ENCODE data around the gene ZSWIM9. TPM values are rescaled to one million over a fixed set of nuclear protein-coding genes. Genes with fewer than 3 reads are reported as not detected.
A peak's percentile ranks its signal among the peaks of the same experiment; 100 is the strongest.

Gene ZSWIM9
- 10 to 100 TPM; 10.6 to 13.1 TPM for total RNA-seq

- DNase-seq (peak; percentile 92), ATAC-seq (replicated peaks in 1 of 2) (peak; percentile 92 to 93)
- H3K4me1 Mint-ChIP-seq (ENCODE audit: low read depth), result peaks cover 46% of the 10 kb centered on the region
- H3K4me3 Mint-ChIP-seq, result peak within 1 kb of the TSS; percentile 86 to 97
- H3K9me3 Mint-ChIP-seq, result no peaks in the 10 kb centered on the region
- peaks cover 5 to 15% of the 10 kb centered on the region in 2 donors for H3K36me3 Mint-ChIP-seq (ENCODE audit: insufficient read depth in 2 of 2)
- H3K27ac Mint-ChIP-seq, result peak within 1 kb of the TSS; percentile 94
- no peaks in the 10 kb centered on the region for H3K27me3 Mint-ChIP-seq (ENCODE audit: low read depth)
Measured at GRCh38 chr19:48169939-48170803, at the start of gene ZSWIM9, which contains the start of gene LIG1. ZSWIM9 (plus strand) TSS chr19:48170680; CDS start chr19:48171803, 1,123 bp downstream. LIG1 (minus strand) TSS chr19:48170344; CDS start chr19:48165566, 4,778 bp downstream.

- Mint-ChIP-seq H3K9me3 (no peaks in the 10 kb centered on the region), H3K4me1 (ENCODE audit: low read depth) (peaks cover 35% of the 10 kb centered on the region), H3K27me3 (ENCODE audit: low read depth) (no peaks in the 10 kb centered on the region), H3K36me3 (ENCODE audit: insufficient read depth in 2 of 2) (peaks cover 16 to 43% of the 10 kb centered on the region in 2 donors), H3K27ac (no peak overlapping the region), H3K4me3 (no peak overlapping the region)
- ATAC-seq (replicated peaks in 1 of 2), result no peak
- DNase-seq, result no peak
Measured at GRCh38 chr19:48121066-48121465, 49.4 kb upstream of the ZSWIM9 start.

- DNase-seq (no peak), ATAC-seq (replicated peaks in 1 of 2) (peak; percentile 21 to 29)
- H3K27me3 Mint-ChIP-seq (ENCODE audit: low read depth), result no peaks in the 10 kb centered on the region
- peaks cover 16 to 45% of the 10 kb centered on the region in 2 donors for H3K36me3 Mint-ChIP-seq (ENCODE audit: insufficient read depth in 2 of 2)
- no peaks in the 10 kb centered on the region for H3K9me3 Mint-ChIP-seq
- peaks cover 35% of the 10 kb centered on the region for H3K4me1 Mint-ChIP-seq (ENCODE audit: low read depth)
- no peak overlapping the region for H3K4me3 Mint-ChIP-seq
- no peak overlapping the region for H3K27ac Mint-ChIP-seq
Measured at GRCh38 chr19:48121909-48122371, 48.5 kb upstream of the ZSWIM9 start.

- DNase-seq (no peak), ATAC-seq (replicated peaks in 1 of 2) (no peak)
- H3K9me3 Mint-ChIP-seq, result no peaks in the 10 kb centered on the region
- H3K4me3 Mint-ChIP-seq, result no peak overlapping the region
- no peaks in the 10 kb centered on the region for H3K27me3 Mint-ChIP-seq (ENCODE audit: low read depth)
- H3K4me1 Mint-ChIP-seq (ENCODE audit: low read depth), result peaks cover 35% of the 10 kb centered on the region
- no peak overlapping the region for H3K27ac Mint-ChIP-seq
- peaks cover 16 to 44% of the 10 kb centered on the region in 2 donors for H3K36me3 Mint-ChIP-seq (ENCODE audit: insufficient read depth in 2 of 2)
Measured at GRCh38 chr19:48122421-48122820, 48.1 kb upstream of the ZSWIM9 start.

GRCh38 chr19:48123907-48124651 is 46.4 kb upstream of the ZSWIM9 start:
- H3K4me3 Mint-ChIP-seq, result no peak overlapping the region

GRCh38 chr19:48127561-48127960 is 42.9 kb upstream of the ZSWIM9 start:
- ATAC-seq (replicated peaks in 1 of 2) (no peak), DNase-seq (no peak)
- Mint-ChIP-seq H3K27ac (no peak overlapping the region), H3K9me3 (no peaks in the 10 kb centered on the region), H3K36me3 (ENCODE audit: insufficient read depth in 2 of 2) (peaks cover 19 to 42% of the 10 kb centered on the region in 2 donors), H3K4me1 (ENCODE audit: low read depth) (peaks cover 15% of the 10 kb centered on the region), H3K4me3 (no peak overlapping the region), H3K27me3 (ENCODE audit: low read depth) (no peaks in the 10 kb centered on the region)

More at GRCh38 chr19:48123907-48124651, 46.4 kb upstream of the ZSWIM9 start:
- Mint-ChIP-seq H3K27me3 (ENCODE audit: low read depth) (no peaks in the 10 kb centered on the region), H3K27ac (peak overlapping the region; percentile 82), H3K9me3 (no peaks in the 10 kb centered on the region), H3K36me3 (ENCODE audit: insufficient read depth in 2 of 2) (peaks cover 17 to 46% of the 10 kb centered on the region in 2 donors), H3K4me1 (ENCODE audit: low read depth) (peaks cover 23% of the 10 kb centered on the region)
- peak; percentile 66 to 70 for DNase-seq
- peak; percentile 81 to 83 for ATAC-seq (replicated peaks in 1 of 2)

GRCh38 chr19:48133094-48133493 is 37.4 kb upstream of the ZSWIM9 start:
- no peaks in the 10 kb centered on the region for H3K27me3 Mint-ChIP-seq (ENCODE audit: low read depth)
- ATAC-seq (replicated peaks in 1 of 2), result no peak
- no peak overlapping the region for H3K4me3 Mint-ChIP-seq
- no peaks in the 10 kb centered on the region for H3K9me3 Mint-ChIP-seq
- no peak for DNase-seq
- H3K27ac Mint-ChIP-seq, result no peak overlapping the region
- H3K36me3 Mint-ChIP-seq (ENCODE audit: insufficient read depth in 2 of 2), result peaks cover 8 to 26% of the 10 kb centered on the region in 2 donors
- H3K4me1 Mint-ChIP-seq (ENCODE audit: low read depth), result no peaks in the 10 kb centered on the region

GRCh38 chr19:48135411-48135810 is 35.1 kb upstream of the ZSWIM9 start:
- peak in 1 of 2 donors; percentile 19 for DNase-seq
- H3K4me1 Mint-ChIP-seq (ENCODE audit: low read depth), result no peaks in the 10 kb centered on the region
- H3K27ac Mint-ChIP-seq, result no peak overlapping the region
- no peak overlapping the region for H3K4me3 Mint-ChIP-seq
- ATAC-seq (replicated peaks in 1 of 2), result no peak
- H3K36me3 Mint-ChIP-seq (ENCODE audit: insufficient read depth in 2 of 2), result peaks cover 7 to 27% of the 10 kb centered on the region in 2 donors
- H3K9me3 Mint-ChIP-seq, result no peaks in the 10 kb centered on the region
- H3K27me3 Mint-ChIP-seq (ENCODE audit: low read depth), result no peaks in the 10 kb centered on the region

GRCh38 chr19:48136547-48136946 is 33.9 kb upstream of the ZSWIM9 start:
- Mint-ChIP-seq H3K27me3 (ENCODE audit: low read depth) (no peaks in the 10 kb centered on the region), H3K27ac (no peak overlapping the region), H3K4me1 (ENCODE audit: low read depth) (no peaks in the 10 kb centered on the region), H3K4me3 (no peak overlapping the region), H3K9me3 (no peaks in the 10 kb centered on the region), H3K36me3 (ENCODE audit: insufficient read depth in 2 of 2) (peaks cover 4 to 22% of the 10 kb centered on the region in 2 donors)
- no peak for ATAC-seq (replicated peaks in 1 of 2)
- no peak for DNase-seq

- no peak for ATAC-seq (replicated peaks in 1 of 2)
- DNase-seq, result no peak
- Mint-ChIP-seq H3K27ac (no peak overlapping the region), H3K4me1 (ENCODE audit: low read depth) (no peaks in the 10 kb centered on the region), H3K27me3 (ENCODE audit: low read depth) (no peaks in the 10 kb centered on the region), H3K4me3 (no peak overlapping the region), H3K9me3 (no peaks in the 10 kb centered on the region), H3K36me3 (ENCODE audit: insufficient read depth in 2 of 2) (peaks cover 4 to 20% of the 10 kb centered on the region in 2 donors)
Measured at GRCh38 chr19:48137411-48137810, 33.1 kb upstream of the ZSWIM9 start.

GRCh38 chr19:48139053-48139452 is 31.4 kb upstream of the ZSWIM9 start:
- Mint-ChIP-seq H3K27me3 (ENCODE audit: low read depth) (no peaks in the 10 kb centered on the region), H3K4me3 (no peak overlapping the region), H3K36me3 (ENCODE audit: insufficient read depth in 2 of 2) (peaks cover 6 to 23% of the 10 kb centered on the region in 2 donors)

GRCh38 chr19:48147597-48148175 is 22.8 kb upstream of the ZSWIM9 start:
- H3K9me3 Mint-ChIP-seq, result no peaks in the 10 kb centered on the region
- DNase-seq (no peak), ATAC-seq (replicated peaks in 1 of 2) (no peak)
- no peaks in the 10 kb centered on the region for H3K4me1 Mint-ChIP-seq (ENCODE audit: low read depth)
- H3K4me3 Mint-ChIP-seq, result no peak overlapping the region
- peaks cover 7 to 35% of the 10 kb centered on the region in 2 donors for H3K36me3 Mint-ChIP-seq (ENCODE audit: insufficient read depth in 2 of 2)
- H3K27me3 Mint-ChIP-seq (ENCODE audit: low read depth), result no peaks in the 10 kb centered on the region
- H3K27ac Mint-ChIP-seq, result no peak overlapping the region

More at GRCh38 chr19:48139053-48139452, 31.4 kb upstream of the ZSWIM9 start:
- no peaks in the 10 kb centered on the region for H3K9me3 Mint-ChIP-seq
- ATAC-seq (replicated peaks in 1 of 2) (no peak), DNase-seq (no peak)
- H3K4me1 Mint-ChIP-seq (ENCODE audit: low read depth), result no peaks in the 10 kb centered on the region
- no peak overlapping the region for H3K27ac Mint-ChIP-seq

- H3K27ac Mint-ChIP-seq, result no peak overlapping the region
- DNase-seq, result no peak
- H3K9me3 Mint-ChIP-seq, result no peaks in the 10 kb centered on the region
- no peaks in the 10 kb centered on the region for H3K4me1 Mint-ChIP-seq (ENCODE audit: low read depth)
- peaks cover 7 to 34% of the 10 kb centered on the region in 2 donors for H3K36me3 Mint-ChIP-seq (ENCODE audit: insufficient read depth in 2 of 2)
- no peak for ATAC-seq (replicated peaks in 1 of 2)
- no peak overlapping the region for H3K4me3 Mint-ChIP-seq
- no peaks in the 10 kb centered on the region for H3K27me3 Mint-ChIP-seq (ENCODE audit: low read depth)
Measured at GRCh38 chr19:48148576-48148975, 21.9 kb upstream of the ZSWIM9 start.

All from activated T-cell treated with anti-CD3 and anti-CD28 coated beads, Interleukin-2, amount 50 U/mL, for 72 hours (primary cell).